ENCODE measurements around the gene KRTAP10-2. TPM values are rescaled to one million over a fixed set of nuclear protein-coding genes. Genes with fewer than 3 reads are reported as not detected.

KRTAP10-2 gene
- total and polyA plus RNA-seq, 7 donors: not detected

Other genes with a start within 250 kb of the KRTAP10-2 start
- gene CFAP410, start 212.1 kb downstream of the KRTAP10-2 start, total RNA-seq: 10 to 100 TPM; 25.8 to 31.1 (median 27.6) TPM
- 10 to 100 TPM; 12.7 to 31.7 (median 28.2) TPM for gene CFAP410, start 212.1 kb downstream of the KRTAP10-2 start, polyA plus RNA-seq
- 1 to 10 TPM; 1.6 to 3.9 (median 3.2) TPM for gene TRPM2, start 197.9 kb downstream of the KRTAP10-2 start, total RNA-seq
- gene TRPM2, start 197.9 kb downstream of the KRTAP10-2 start, polyA plus RNA-seq: 1 to 10 TPM; 2.4 to 4.9 (median 3.5) TPM
- gene LRRC3, start 96.0 kb downstream of the KRTAP10-2 start, total RNA-seq: 1 to 10 TPM; 3.9 to 7.1 (median 5.4) TPM
- 1 to 10 TPM in 1 of 3 donors, under 1 TPM in 2; under 0.01 to 2.9 (median 0.46) TPM for gene LRRC3, start 96.0 kb downstream of the KRTAP10-2 start, polyA plus RNA-seq
- not detected for gene KRTAP10-1, start 11.3 kb downstream of the KRTAP10-2 start, total RNA-seq
- not detected for gene KRTAP10-1, start 11.3 kb downstream of the KRTAP10-2 start, polyA plus RNA-seq
- gene KRTAP10-3, start 7.3 kb upstream of the KRTAP10-2 start, total RNA-seq: under 1 TPM in 1 of 4 donors, not detected in 3; 0.66 TPM
- gene KRTAP10-3, start 7.3 kb upstream of the KRTAP10-2 start, polyA plus RNA-seq: not detected
- not detected for gene KRTAP10-4, start 22.2 kb upstream of the KRTAP10-2 start, total RNA-seq
- gene KRTAP10-4, start 22.2 kb upstream of the KRTAP10-2 start, polyA plus RNA-seq: not detected
- gene KRTAP10-5, start 29.1 kb upstream of the KRTAP10-2 start, total RNA-seq: not detected
- not detected for gene KRTAP10-5, start 29.1 kb upstream of the KRTAP10-2 start, polyA plus RNA-seq
- gene KRTAP10-6, start 41.0 kb upstream of the KRTAP10-2 start, total RNA-seq: not detected
- not detected for gene KRTAP10-6, start 41.0 kb upstream of the KRTAP10-2 start, polyA plus RNA-seq
- gene KRTAP10-7, start 49.1 kb upstream of the KRTAP10-2 start, total RNA-seq: not detected
- gene KRTAP10-7, start 49.1 kb upstream of the KRTAP10-2 start, polyA plus RNA-seq: not detected
- gene KRTAP10-8, start 60.6 kb upstream of the KRTAP10-2 start, total RNA-seq: not detected
- not detected for gene KRTAP10-8, start 60.6 kb upstream of the KRTAP10-2 start, polyA plus RNA-seq
- gene KRTAP10-9, start 75.6 kb upstream of the KRTAP10-2 start, total RNA-seq: not detected
- not detected for gene KRTAP10-9, start 75.6 kb upstream of the KRTAP10-2 start, polyA plus RNA-seq
- gene KRTAP10-10, start 85.9 kb upstream of the KRTAP10-2 start, total RNA-seq: not detected
- not detected for gene KRTAP10-10, start 85.9 kb upstream of the KRTAP10-2 start, polyA plus RNA-seq
- gene KRTAP10-11, start 94.9 kb upstream of the KRTAP10-2 start, total RNA-seq: not detected
- gene KRTAP10-11, start 94.9 kb upstream of the KRTAP10-2 start, polyA plus RNA-seq: not detected
- not detected for gene KRTAP12-4, start 103.2 kb upstream of the KRTAP10-2 start, total RNA-seq
- gene KRTAP12-4, start 103.2 kb upstream of the KRTAP10-2 start, polyA plus RNA-seq: not detected
- not detected for gene KRTAP12-3, start 106.4 kb upstream of the KRTAP10-2 start, total RNA-seq
- not detected for gene KRTAP12-3, start 106.4 kb upstream of the KRTAP10-2 start, polyA plus RNA-seq
- not detected for gene KRTAP12-2, start 115.4 kb upstream of the KRTAP10-2 start, total RNA-seq
- not detected for gene KRTAP12-2, start 115.4 kb upstream of the KRTAP10-2 start, polyA plus RNA-seq
- not detected for gene KRTAP12-1, start 130.7 kb upstream of the KRTAP10-2 start, total RNA-seq
- gene KRTAP12-1, start 130.7 kb upstream of the KRTAP10-2 start, polyA plus RNA-seq: not detected
- not detected for gene KRTAP10-12, start 145.7 kb upstream of the KRTAP10-2 start, total RNA-seq
- not detected for gene KRTAP10-12, start 145.7 kb upstream of the KRTAP10-2 start, polyA plus RNA-seq
- gene TSPEAR, start 160.1 kb upstream of the KRTAP10-2 start, total RNA-seq: not detected
- gene TSPEAR, start 160.1 kb upstream of the KRTAP10-2 start, polyA plus RNA-seq: under 1 TPM in 2 of 3 donors, not detected in 1; under 0.01 to 0.20 TPM

Data from sigmoid colon (tissue), 7 donors.